GM12878 (cell line): ENCODE measurements around the gene ZSWIM2. TPM values are rescaled to one million over a fixed set of nuclear protein-coding genes. Genes with fewer than 3 reads are reported as not detected.
A peak's percentile ranks its signal among the peaks of the same experiment; 100 is the strongest.

Experiments
- ATAC-seq: fragments of 200-7000 bp; cut with Tn5 transposase; 3 replicates; pipeline ENCODE4 v1.9.1; 2020; ENCODE audit warnings: mild to moderate bottlenecking, moderate library complexity
- BruUV-seq: library from RNA; stranded (reverse); fragments of 400-500 nt; replicated peaks from 2 replicates; lab custom pipeline; 2021; lab: Mats Ljungman, UMichigan
- CTCF ChIA-PET: fragments of 300-600 bp; sonication (Branson Sonifier 250); formaldehyde crosslinking; extraction: SDS; loops from one replicate; lab custom pipeline; 2021; ENCODE audit warnings: inconsistent platforms; lab: Yijun Ruan, JAX
- POLR2A ChIA-PET: fragments of 350-600 bp; formaldehyde crosslinking; extraction: SDS; loops from one replicate; lab custom pipeline; 2021; ENCODE audit warnings: inconsistent platforms; lab: Charles Lee
- RAD21 ChIA-PET: fragments of 300-600 bp; sonication (Branson Sonifier 250); formaldehyde crosslinking; loops from one replicate; lab custom pipeline; 2023; ENCODE audit warnings: antibody characterized with exemption; ENCODE audit not compliant: unreplicated experiment; lab: Charles Lee
- SMC1A ChIA-PET: fragments of 300-600 bp; sonication (Branson Sonifier 250); formaldehyde crosslinking; loops from one replicate; lab custom pipeline; 2023; ENCODE audit not compliant: unreplicated experiment, uncharacterized antibody; lab: Charles Lee
- DNase-seq: peaks from one replicate; pipeline ENCODE4 v3.0.0-alpha.2; 2011; ENCODE audit warnings: low read depth, low spot score
- FAIRE-seq: peaks from 3 replicates; lab custom pipeline; 2011; peaks lifted over from hg19 to GRCh38; lab: Jason Lieb, UNC
- H2AFZ ChIP-seq: 2 replicates; pipeline ENCODE4 v1.6.0; 2011; ENCODE audit warnings: low read depth, low read length, control low read depth; ENCODE audit not compliant: control insufficient read depth
- H3K27ac ChIP-seq: 2 replicates; pipeline ENCODE4 v1.5.1; 2011; ENCODE audit warnings: control low read depth; ENCODE audit not compliant: control insufficient read depth, insufficient read depth
- H3K27me3 ChIP-seq, 2 experiments: replicated peaks in 1 of 2; 2 replicates each; pipeline versions ENCODE4 v1.6.0 to v1.6.1; 2011; ENCODE audit warnings: low read length in 1 of 2; ENCODE audit not compliant: control insufficient read depth in 2 of 2, insufficient read depth in 2 of 2
- H3K36me3 ChIP-seq, 2 experiments: 2 replicates each; pipeline ENCODE4 v1.5.1; 2011; ENCODE audit warnings: low read length in 1 of 2; ENCODE audit not compliant: control insufficient read depth in 2 of 2, insufficient read depth in 2 of 2
- H3K4me1 ChIP-seq: 2 replicates; pipeline ENCODE4 v1.6.1; 2011; ENCODE audit warnings: mild to moderate bottlenecking, low read length, moderate library complexity, mixed read lengths; ENCODE audit not compliant: control insufficient read depth, insufficient read depth
- H3K4me2 ChIP-seq: 2 replicates; pipeline ENCODE4 v1.6.0; 2011; ENCODE audit warnings: control low read depth; ENCODE audit not compliant: control insufficient read depth, insufficient read depth
- H3K4me3 ChIP-seq: fragments of 200-600 bp; sonication (generic); 2 replicates; pipeline ENCODE4 v1.5.1; 2016
- H3K79me2 ChIP-seq: 2 replicates; pipeline ENCODE4 v1.6.0; 2011; ENCODE audit warnings: low read length; ENCODE audit not compliant: control insufficient read depth, insufficient read depth
- H3K9ac ChIP-seq: 2 replicates; pipeline ENCODE4 v1.8.0; 2011; ENCODE audit warnings: low read length, control low read depth, mixed read lengths; ENCODE audit not compliant: control insufficient read depth, insufficient read depth
- H3K9me3 ChIP-seq: replicated peaks from 3 replicates; pipeline ENCODE4 v1.5.1; 2011; ENCODE audit warnings: mild to moderate bottlenecking, low read length; ENCODE audit not compliant: control insufficient read depth, insufficient read depth
- H4K20me1 ChIP-seq: 2 replicates; pipeline ENCODE4 v1.6.0; 2011; ENCODE audit not compliant: control insufficient read depth, insufficient read depth
- CHD2 ChIP-seq: IDR thresholded peaks from 2 replicates; pipeline ENCODE4 v1.6.1; 2011; ENCODE audit warnings: low read depth, low read length, improper control_type of control experiment, borderline replicate concordance
- IKZF1 ChIP-seq: fragments of 450-650 bp; conservative IDR thresholded peaks from 2 replicates; pipeline ENCODE4 v1.6.1; 2017; ENCODE audit warnings: antibody characterized with exemption, mild to moderate bottlenecking
- PKNOX1 ChIP-seq: fragments of 450-650 bp; IDR thresholded peaks from 2 replicates; pipeline ENCODE4 v1.6.1; 2016; ENCODE audit warnings: mild to moderate bottlenecking
- SMC3 ChIP-seq: IDR thresholded peaks from 2 replicates; pipeline ENCODE4 v1.6.1; 2011; ENCODE audit warnings: low read length, improper control_type of control experiment, borderline replicate concordance
- SPI1 ChIP-seq: IDR thresholded peaks from 2 replicates; pipeline ENCODE4 v1.6.1; 2011; ENCODE audit warnings: low read depth, mild to moderate bottlenecking, low read length, moderate library complexity, borderline replicate concordance; ENCODE audit not compliant: insufficient read depth
- STAT3 ChIP-seq: IDR thresholded peaks from 2 replicates; pipeline ENCODE4 v1.6.1; 2011; ENCODE audit warnings: low read depth, low read length, improper control_type of control experiment
- TBL1XR1 ChIP-seq: IDR thresholded peaks from 2 replicates; pipeline ENCODE4 v1.6.1; 2012; ENCODE audit warnings: low read depth, low read length, improper control_type of control experiment
- ZNF217 ChIP-seq: fragments of 450-650 bp; IDR thresholded peaks from 2 replicates; pipeline ENCODE4 v1.6.1; 2017; ENCODE audit warnings: antibody characterized with exemption, mild to moderate bottlenecking
- ZNF24 ChIP-seq: fragments of 450-650 bp; IDR thresholded peaks from 2 replicates; pipeline ENCODE4 v1.6.1; 2017; ENCODE audit warnings: antibody characterized with exemption, mild to moderate bottlenecking
- ZZZ3 ChIP-seq: IDR thresholded peaks from 2 replicates; pipeline ENCODE4 v1.6.1; 2011; ENCODE audit warnings: low read depth; ENCODE audit not compliant: control insufficient read depth, insufficient read length
- WGBS: methylation state at CpG from one replicate; pipeline ENCODE4 v1.1.6; 2016; ENCODE audit warnings: low lambda C conversion rate; ENCODE audit not compliant: insufficient replicate concordance, insufficient coverage; ENCODE audit errors: missing lambda C conversion rate; 5-methylcytosine and 5-hydroxymethylcytosine counted together
- in situ Hi-C: fragments of 300-500 bp; cut with MboI; formaldehyde crosslinking; loops from 9 replicates; pipeline ENCODE4 v1.14.3; 2018; ENCODE audit warnings: mixed read lengths
- intact Hi-C: fragments of 100-400 bp; cut with micrococcal nuclease; formaldehyde crosslinking; loops from one replicate; pipeline ENCODE4 v1.14.2; 2022; ENCODE audit not compliant: unreplicated experiment
- polyA plus RNA-seq, 11 experiments: library from polyadenylated mRNA; depleted of rRNA in 4 of 11; unstranded in 6 of 11; stranded (reverse) in 5 of 11; fragments of >200 nt; fragmentation: Nextera tagmentation in 4 of 11; fragmentation: Illumina TruSeq in 1 of 11; extraction: Ambion mirVana in 4 of 11; extraction: Trizol in 1 of 11; gene quantifications; 1 replicate in 1 of 11; 2 replicates in 10 of 11; pipeline versions ENCODE4 v1.2.1 to v1.2.3, GENCODE V29; 2011 to 2016; ENCODE audit warnings: inconsistent platforms in 2 of 11, missing spikeins in 2 of 11, low read depth in 1 of 11
- total RNA-seq, 4 experiments: library from RNA; depleted of rRNA in 3 of 4; stranded (reverse); fragments of >200 nt in 3 of 4; fragmentation: Illumina TruSeq in 1 of 4; extraction: Trizol in 1 of 4; gene quantifications; 2 replicates each; pipeline versions ENCODE4 v1.2.1 to v1.2.3, GENCODE V29; 2013 to 2021
- TF ChIP-seq, protein P1 (sequence below): fragments of 450-650 bp; IDR thresholded peaks from 2 replicates; pipeline ENCODE4 v1.6.1; 2014; ENCODE audit warnings: mild to moderate bottlenecking
- TF ChIP-seq, protein P2 (sequence below): IDR thresholded peaks from 2 replicates; pipeline ENCODE4 v1.6.1; 2011; ENCODE audit warnings: mild to moderate bottlenecking, low read depth, low read length, moderate library complexity; ENCODE audit not compliant: insufficient replicate concordance
- TF ChIP-seq, protein P3 (sequence below): fragments of 450-650 bp; IDR thresholded peaks from 2 replicates; pipeline ENCODE4 v1.6.1; 2017; ENCODE audit warnings: mild to moderate bottlenecking, low read depth, inconsistent platforms; ENCODE audit not compliant: poor library complexity, severe bottlenecking
- TF ChIP-seq, protein P4 (sequence below): IDR thresholded peaks from 2 replicates; pipeline ENCODE4 v1.6.1; 2011; ENCODE audit warnings: borderline replicate concordance, low read depth, mild to moderate bottlenecking, moderate library complexity, low read length; ENCODE audit not compliant: insufficient read depth, poor library complexity, severe bottlenecking

The ZSWIM2 gene
- total and polyA plus RNA-seq, 10 of the 15 experiments (the other 5 are each of a cell fraction or from before 2014, with no cell fraction given): not detected

DNA sequence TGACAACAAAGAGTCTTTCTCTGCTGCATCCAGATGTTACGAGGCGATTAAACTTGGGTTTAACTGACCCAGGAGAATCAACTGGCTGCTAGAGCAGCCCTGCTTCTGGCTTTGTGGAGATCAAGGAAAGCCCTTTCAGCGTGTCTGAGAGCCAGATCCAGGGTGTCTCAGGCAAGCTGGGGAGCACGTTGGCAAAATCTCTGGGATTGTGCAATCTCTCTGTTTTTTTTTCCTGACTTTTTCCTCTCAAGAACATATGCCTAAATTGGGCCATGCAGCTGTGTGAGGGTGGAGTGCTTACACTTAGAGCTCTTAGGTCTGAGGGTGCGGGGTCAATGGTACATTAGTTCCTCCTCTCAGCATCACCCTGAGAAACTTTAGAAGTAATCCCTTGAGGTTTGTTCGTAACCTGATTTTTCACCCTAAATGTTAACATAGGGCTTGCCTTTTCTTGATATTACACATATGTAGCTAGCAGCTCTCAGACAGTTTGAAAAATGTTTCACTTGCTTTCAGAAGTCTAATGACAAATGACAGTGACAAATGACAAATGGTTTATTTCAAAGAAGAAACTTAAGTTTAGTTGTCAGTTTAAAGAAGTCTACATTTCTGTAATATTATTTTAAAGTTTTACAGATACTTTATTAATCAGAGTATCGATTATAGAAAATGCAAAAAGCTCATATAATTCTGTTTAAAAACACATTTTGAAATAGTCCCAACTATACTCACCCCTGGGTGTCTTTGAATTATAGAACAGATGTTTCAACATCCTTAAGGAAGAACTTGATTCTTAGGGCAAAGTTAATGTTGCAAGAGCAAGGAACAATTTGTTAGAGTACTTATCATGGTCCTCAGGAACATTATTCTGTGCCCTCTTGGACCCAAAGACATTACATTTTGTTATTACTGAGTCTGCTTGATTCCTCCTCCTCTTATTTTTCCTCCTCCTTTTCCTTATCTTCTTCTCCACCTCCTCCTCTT, 38.4 kb upstream of the ZSWIM2 start:
- Histone ChIP-seq H4K20me1 (no peaks in the 10 kb centered on the region), H3K9me3 (no peaks in the 10 kb centered on the region), H3K36me3 (no peaks in the 10 kb centered on the region), H3K4me1 (no peaks in the 10 kb centered on the region), H3K4me2 (no peak overlapping the region), H3K4me3 (no peak overlapping the region), H3K9ac (no peak overlapping the region), H3K79me2 (no peaks in the 10 kb centered on the region), H3K27ac (no peak overlapping the region), H3K27me3 (no peaks in the 10 kb centered on the region), H2AFZ (no peak overlapping the region)
- RAD21 ChIA-PET: interaction anchor here (1.0 to 4.7 kb wide), 12 partner anchors 14 to 596 kb away, joined by 3 to 52 read pairs (median 4); partner anchors contain the start of gene CALCRL
- WGBS: 2% methylated on average over 7 of the region's 7 CpGs
- no TSS peak for BruUV-seq
- intact Hi-C loops: no loop called here
- ATAC-seq: peak; percentile 92
- FAIRE-seq: peak; percentile 47
- in situ Hi-C loops: no loop called here
- peak; percentile 26 for DNase-seq
- CTCF ChIA-PET: interaction anchor here (0.6 to 3.8 kb wide), 9 partner anchors 11 to 561 kb away, joined by 3 to 15 read pairs (median 3); partner anchors contain the start of gene CALCRL
- SMC1A ChIA-PET: interaction anchor here (0.7 to 2.3 kb wide), 15 partner anchors 13 to 561 kb away, joined by 3 to 20 read pairs (median 5); partner anchors contain the start of gene CALCRL
- POLR2A ChIA-PET: interaction anchor here (0.7 to 1.3 kb wide), 4 partner anchors 15 to 657 kb away, joined by 3 to 8 read pairs (median 5); partner anchors contain the start of gene CALCRL
- TF ChIP-seq SMC3 (no peak), ZNF24 (peak; percentile 66), TBL1XR1 (no peak), STAT3 (no peak), PKNOX1 (peak; percentile 94), SPI1 (no peak), ZZZ3 (no peak), ZNF217 (peak; percentile 52; the same call in 1 of the 2 replicates), CHD2 (peak; percentile 53; the same call in 1 of the 2 replicates), IKZF1 (peak; percentile 39)
- TF ChIP-seq, protein P1, sequence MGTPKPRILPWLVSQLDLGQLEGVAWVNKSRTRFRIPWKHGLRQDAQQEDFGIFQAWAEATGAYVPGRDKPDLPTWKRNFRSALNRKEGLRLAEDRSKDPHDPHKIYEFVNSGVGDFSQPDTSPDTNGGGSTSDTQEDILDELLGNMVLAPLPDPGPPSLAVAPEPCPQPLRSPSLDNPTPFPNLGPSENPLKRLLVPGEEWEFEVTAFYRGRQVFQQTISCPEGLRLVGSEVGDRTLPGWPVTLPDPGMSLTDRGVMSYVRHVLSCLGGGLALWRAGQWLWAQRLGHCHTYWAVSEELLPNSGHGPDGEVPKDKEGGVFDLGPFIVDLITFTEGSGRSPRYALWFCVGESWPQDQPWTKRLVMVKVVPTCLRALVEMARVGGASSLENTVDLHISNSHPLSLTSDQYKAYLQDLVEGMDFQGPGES: no peak
- TF ChIP-seq, protein P2, sequence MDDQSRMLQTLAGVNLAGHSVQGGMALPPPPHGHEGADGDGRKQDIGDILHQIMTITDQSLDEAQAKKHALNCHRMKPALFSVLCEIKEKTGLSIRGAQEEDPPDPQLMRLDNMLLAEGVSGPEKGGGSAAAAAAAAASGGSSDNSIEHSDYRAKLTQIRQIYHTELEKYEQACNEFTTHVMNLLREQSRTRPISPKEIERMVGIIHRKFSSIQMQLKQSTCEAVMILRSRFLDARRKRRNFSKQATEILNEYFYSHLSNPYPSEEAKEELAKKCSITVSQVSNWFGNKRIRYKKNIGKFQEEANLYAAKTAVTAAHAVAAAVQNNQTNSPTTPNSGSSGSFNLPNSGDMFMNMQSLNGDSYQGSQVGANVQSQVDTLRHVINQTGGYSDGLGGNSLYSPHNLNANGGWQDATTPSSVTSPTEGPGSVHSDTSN: peak; percentile 72
- TF ChIP-seq, protein P3, sequence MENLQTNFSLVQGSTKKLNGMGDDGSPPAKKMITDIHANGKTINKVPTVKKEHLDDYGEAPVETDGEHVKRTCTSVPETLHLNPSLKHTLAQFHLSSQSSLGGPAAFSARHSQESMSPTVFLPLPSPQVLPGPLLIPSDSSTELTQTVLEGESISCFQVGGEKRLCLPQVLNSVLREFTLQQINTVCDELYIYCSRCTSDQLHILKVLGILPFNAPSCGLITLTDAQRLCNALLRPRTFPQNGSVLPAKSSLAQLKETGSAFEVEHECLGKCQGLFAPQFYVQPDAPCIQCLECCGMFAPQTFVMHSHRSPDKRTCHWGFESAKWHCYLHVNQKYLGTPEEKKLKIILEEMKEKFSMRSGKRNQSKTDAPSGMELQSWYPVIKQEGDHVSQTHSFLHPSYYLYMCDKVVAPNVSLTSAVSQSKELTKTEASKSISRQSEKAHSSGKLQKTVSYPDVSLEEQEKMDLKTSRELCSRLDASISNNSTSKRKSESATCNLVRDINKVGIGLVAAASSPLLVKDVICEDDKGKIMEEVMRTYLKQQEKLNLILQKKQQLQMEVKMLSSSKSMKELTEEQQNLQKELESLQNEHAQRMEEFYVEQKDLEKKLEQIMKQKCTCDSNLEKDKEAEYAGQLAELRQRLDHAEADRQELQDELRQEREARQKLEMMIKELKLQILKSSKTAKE: peak; percentile 52
- TF ChIP-seq, protein P4, sequence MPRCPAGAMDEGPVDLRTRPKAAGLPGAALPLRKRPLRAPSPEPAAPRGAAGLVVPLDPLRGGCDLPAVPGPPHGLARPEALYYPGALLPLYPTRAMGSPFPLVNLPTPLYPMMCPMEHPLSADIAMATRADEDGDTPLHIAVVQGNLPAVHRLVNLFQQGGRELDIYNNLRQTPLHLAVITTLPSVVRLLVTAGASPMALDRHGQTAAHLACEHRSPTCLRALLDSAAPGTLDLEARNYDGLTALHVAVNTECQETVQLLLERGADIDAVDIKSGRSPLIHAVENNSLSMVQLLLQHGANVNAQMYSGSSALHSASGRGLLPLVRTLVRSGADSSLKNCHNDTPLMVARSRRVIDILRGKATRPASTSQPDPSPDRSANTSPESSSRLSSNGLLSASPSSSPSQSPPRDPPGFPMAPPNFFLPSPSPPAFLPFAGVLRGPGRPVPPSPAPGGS: peak; percentile 65
